SK-N-SH treated with all-trans-retinoic acid at 6 μM for 48 hours (cell line): ENCODE data around the gene CCM2.

Experiments
- ATAC-seq: fragments of 200-7000 bp; cut with Tn5 transposase; 3 replicates; pipeline ENCODE4 v1.9.1; 2020; ENCODE audit warnings: mild to moderate bottlenecking, moderate library complexity
- ARNTL ChIP-seq: fragments of 450-650 bp; formaldehyde crosslinking; IDR thresholded peaks from 2 replicates; pipeline ENCODE4 v1.5.0; 2020; ENCODE audit warnings: low read depth, mild to moderate bottlenecking, moderate library complexity, borderline replicate concordance
- BACH2 ChIP-seq: fragments of 250-450 bp; sonication (Bioruptor Pico); IDR thresholded peaks from 2 replicates; pipeline ENCODE4 v1.9.0; 2021; ENCODE audit warnings: mild to moderate bottlenecking, borderline replicate concordance
- CREB5 ChIP-seq: fragments of 250-450 bp; sonication (Bioruptor Pico); IDR thresholded peaks from 2 replicates; pipeline ENCODE4 v1.5.1; 2020; ENCODE audit warnings: low read depth, mild to moderate bottlenecking, moderate library complexity
- CSDC2 ChIP-seq: fragments of 250-450 bp; sonication (Bioruptor Pico); IDR thresholded peaks from 2 replicates; pipeline ENCODE4 v1.5.0; 2020; ENCODE audit warnings: mild to moderate bottlenecking, moderate library complexity
- CSRNP3 ChIP-seq: fragments of 250-450 bp; sonication (Bioruptor Pico); IDR thresholded peaks from 2 replicates; pipeline ENCODE4 v1.5.1; 2021; ENCODE audit warnings: mild to moderate bottlenecking, moderate library complexity
- GLIS3 ChIP-seq: fragments of 250-450 bp; sonication (Bioruptor Pico); IDR thresholded peaks from 2 replicates; pipeline ENCODE4 v1.5.0; 2020; ENCODE audit warnings: mild to moderate bottlenecking, moderate library complexity
- ISL1 ChIP-seq: fragments of 250-450 bp; sonication (Bioruptor Pico); IDR thresholded peaks from 2 replicates; pipeline ENCODE4 v2.1.2; 2022; ENCODE audit warnings: mild to moderate bottlenecking, moderate library complexity
- OSR1 ChIP-seq: fragments of 250-450 bp; sonication (Bioruptor Pico); IDR thresholded peaks from 2 replicates; pipeline ENCODE4 v1.8.0; 2022; ENCODE audit warnings: moderate library complexity, mild to moderate bottlenecking, inconsistent platforms
- PPARA ChIP-seq: fragments of 250-450 bp; sonication (Bioruptor Pico); IDR thresholded peaks from 2 replicates; pipeline ENCODE4 v1.5.0; 2020; ENCODE audit warnings: mild to moderate bottlenecking, borderline replicate concordance
- RARB ChIP-seq: fragments of 250-450 bp; sonication (Bioruptor Pico); IDR thresholded peaks from 2 replicates; pipeline ENCODE4 v1.8.0; 2021; ENCODE audit warnings: mild to moderate bottlenecking, moderate library complexity
- TOX ChIP-seq: fragments of 250-450 bp; sonication (Bioruptor Pico); IDR thresholded peaks from 2 replicates; pipeline ENCODE4 v1.8.0; 2021; ENCODE audit warnings: mild to moderate bottlenecking, moderate library complexity, borderline replicate concordance
- ZFP3 ChIP-seq: fragments of 250-450 bp; sonication (Bioruptor Pico); IDR thresholded peaks from 2 replicates; pipeline ENCODE4 v1.5.0; 2020; ENCODE audit warnings: mild to moderate bottlenecking, moderate library complexity
- ZFP30 ChIP-seq: fragments of 450-650 bp; formaldehyde crosslinking; IDR thresholded peaks from 2 replicates; pipeline ENCODE4 v1.5.0; 2022; ENCODE audit warnings: mild to moderate bottlenecking, moderate library complexity
- ZNF70 ChIP-seq: fragments of 450-650 bp; formaldehyde crosslinking; IDR thresholded peaks from 2 replicates; pipeline ENCODE4 v1.5.0; 2020; ENCODE audit warnings: mild to moderate bottlenecking, moderate library complexity
- TF ChIP-seq, protein P1 (sequence below): fragments of 250-450 bp; sonication (Bioruptor Pico); IDR thresholded peaks from 2 replicates; pipeline ENCODE4 v1.5.0; 2020; ENCODE audit warnings: mild to moderate bottlenecking, moderate library complexity
- TF ChIP-seq, protein P2 (sequence below): fragments of 250-450 bp; sonication (Bioruptor Pico); IDR thresholded peaks from 2 replicates; pipeline ENCODE4 v1.8.0; 2020; ENCODE audit warnings: mild to moderate bottlenecking, moderate library complexity, borderline replicate concordance

CCM2 gene

DNA sequence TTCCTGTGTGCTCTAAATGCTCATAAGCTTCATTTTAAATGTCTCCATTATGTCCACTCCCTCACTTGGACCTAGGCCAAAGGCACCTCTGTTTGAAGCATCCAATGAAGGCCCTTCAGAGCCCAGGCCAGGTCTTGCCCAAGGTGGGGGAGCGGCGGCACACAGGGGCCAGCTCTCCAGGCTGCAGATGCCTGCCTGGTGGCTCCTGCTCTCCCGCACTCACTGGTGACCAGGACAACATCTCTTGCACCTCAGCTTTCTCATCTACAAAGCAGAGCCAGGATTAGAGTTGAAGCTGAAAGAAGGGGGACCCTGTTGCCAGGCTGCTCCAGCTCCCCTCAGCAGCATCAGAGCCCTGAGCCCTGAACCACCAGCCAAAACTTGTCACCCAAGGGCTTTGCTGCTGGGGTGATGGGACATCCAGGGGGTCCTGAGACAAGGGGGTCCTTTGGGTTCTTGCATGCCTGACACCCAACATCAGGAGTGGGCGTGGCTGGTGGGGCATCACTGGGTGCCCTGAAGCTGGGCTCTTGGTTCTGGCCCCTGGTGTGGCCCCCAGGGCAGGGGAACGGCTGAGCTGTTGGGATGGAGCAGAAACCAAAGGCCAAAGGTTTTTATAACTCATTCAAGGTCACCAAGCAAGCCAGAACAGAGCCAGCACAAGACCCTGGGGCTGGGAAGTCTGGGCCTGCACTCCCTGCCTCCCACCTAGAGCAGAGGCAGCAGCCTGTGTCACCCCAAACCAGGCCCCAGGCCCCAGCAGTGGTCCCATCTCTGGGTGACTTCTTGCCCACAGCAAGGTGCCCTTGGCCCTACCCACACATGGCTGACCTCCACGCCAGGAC is 87.5 kb downstream of the CCM2 start:
- TF ChIP-seq OSR1 (no peak), BACH2 (CRISPR knock-in tag) (no peak), ISL1 (CRISPR knock-in tag) (no peak), CSRNP3 (CRISPR knock-in tag) (no peak), ARNTL (no peak), ZNF70 (CRISPR knock-in tag) (no peak), TOX (CRISPR knock-in tag) (no peak), CSDC2 (CRISPR knock-in tag) (no peak), ZFP30 (CRISPR knock-in tag) (no peak), CREB5 (CRISPR knock-in tag) (no peak)
- TF ChIP-seq, protein P1, sequence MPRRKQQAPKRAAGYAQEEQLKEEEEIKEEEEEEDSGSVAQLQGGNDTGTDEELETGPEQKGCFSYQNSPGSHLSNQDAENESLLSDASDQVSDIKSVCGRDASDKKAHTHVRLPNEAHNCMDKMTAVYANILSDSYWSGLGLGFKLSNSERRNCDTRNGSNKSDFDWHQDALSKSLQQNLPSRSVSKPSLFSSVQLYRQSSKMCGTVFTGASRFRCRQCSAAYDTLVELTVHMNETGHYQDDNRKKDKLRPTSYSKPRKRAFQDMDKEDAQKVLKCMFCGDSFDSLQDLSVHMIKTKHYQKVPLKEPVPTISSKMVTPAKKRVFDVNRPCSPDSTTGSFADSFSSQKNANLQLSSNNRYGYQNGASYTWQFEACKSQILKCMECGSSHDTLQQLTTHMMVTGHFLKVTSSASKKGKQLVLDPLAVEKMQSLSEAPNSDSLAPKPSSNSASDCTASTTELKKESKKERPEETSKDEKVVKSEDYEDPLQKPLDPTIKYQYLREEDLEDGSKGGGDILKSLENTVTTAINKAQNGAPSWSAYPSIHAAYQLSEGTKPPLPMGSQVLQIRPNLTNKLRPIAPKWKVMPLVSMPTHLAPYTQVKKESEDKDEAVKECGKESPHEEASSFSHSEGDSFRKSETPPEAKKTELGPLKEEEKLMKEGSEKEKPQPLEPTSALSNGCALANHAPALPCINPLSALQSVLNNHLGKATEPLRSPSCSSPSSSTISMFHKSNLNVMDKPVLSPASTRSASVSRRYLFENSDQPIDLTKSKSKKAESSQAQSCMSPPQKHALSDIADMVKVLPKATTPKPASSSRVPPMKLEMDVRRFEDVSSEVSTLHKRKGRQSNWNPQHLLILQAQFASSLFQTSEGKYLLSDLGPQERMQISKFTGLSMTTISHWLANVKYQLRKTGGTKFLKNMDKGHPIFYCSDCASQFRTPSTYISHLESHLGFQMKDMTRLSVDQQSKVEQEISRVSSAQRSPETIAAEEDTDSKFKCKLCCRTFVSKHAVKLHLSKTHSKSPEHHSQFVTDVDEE (CRISPR knock-in tag), result no peak

DNA sequence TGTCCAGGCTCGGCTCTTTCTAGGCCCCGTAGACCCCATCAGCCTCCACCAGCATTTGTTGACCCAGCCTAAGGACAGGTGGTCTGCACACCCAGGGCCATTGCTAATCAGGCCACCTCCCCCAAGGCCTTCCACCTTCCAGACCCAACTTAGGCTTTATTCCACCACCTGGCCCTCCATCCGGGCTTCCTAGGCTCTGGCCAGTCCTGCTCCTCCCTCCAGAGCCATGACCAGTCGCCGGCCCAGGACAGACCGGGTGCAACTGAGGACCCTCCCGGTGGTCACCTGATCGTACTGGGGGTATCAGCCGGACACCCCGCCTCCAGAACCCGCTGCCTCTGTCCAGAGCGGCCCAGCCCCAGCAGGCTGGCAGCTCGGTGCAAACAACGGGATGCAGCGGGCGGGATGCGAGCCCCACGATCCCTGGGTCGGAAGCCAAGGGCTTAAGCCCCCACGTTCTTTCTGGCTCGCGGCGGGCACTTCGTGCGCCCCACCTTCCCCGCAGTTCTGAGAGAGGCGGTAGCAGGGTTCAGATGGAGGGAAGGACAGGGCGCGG is 88.2 kb downstream of the CCM2 start:
- ATAC-seq, result peak; percentile 24
- TF ChIP-seq CSRNP3 (CRISPR knock-in tag) (no peak), ZNF70 (CRISPR knock-in tag) (no peak), RARB (CRISPR knock-in tag) (no peak), GLIS3 (CRISPR knock-in tag) (0 out of 2 replicates have a peak, but pooled peaks have one; percentile 36), ZFP3 (CRISPR knock-in tag) (no peak)

More for the DNA sequence above, 87.5 kb downstream of the CCM2 start:
- peak; percentile 1; the same call in 1 of the 3 replicates for ATAC-seq

DNA sequence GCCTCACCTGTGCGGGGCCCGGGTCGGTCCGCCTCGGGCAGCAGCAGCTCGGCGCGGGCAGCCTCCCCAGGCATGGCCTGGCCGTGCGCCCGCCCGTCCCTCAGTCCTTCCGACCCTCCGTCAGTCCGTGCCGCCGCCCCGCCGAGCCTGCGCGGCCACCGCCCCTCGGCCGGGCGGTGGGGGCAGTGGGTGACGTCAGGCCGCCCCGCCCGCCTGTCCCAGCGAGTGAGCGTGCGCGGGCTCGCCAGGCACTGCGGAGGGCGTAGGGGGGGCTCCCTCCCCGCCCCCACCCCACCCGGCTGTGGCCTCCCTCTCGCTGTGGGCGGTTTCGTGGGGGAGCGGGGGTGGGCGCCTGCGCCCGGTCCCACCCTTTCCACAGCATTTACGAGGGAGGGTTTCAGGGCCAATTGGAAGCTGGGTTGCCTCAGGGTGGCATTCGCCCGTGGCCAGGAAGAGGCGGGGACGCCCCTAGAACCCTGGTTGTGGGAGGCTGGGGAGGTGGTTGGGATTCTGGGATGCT is 88.9 kb downstream of the CCM2 start, which contains the start of gene NACAD:
Gene NACAD (minus strand): TSS at position 149 of the 520 bp plus-strand sequence. CDS start 75 bp downstream, at position 74.
- no peak for TF ChIP-seq PPARA (CRISPR knock-in tag)
- TF ChIP-seq, protein P1 (CRISPR knock-in tag), result peak; percentile 60; the same call in 1 of the 2 replicates
- TF ChIP-seq, protein P2, sequence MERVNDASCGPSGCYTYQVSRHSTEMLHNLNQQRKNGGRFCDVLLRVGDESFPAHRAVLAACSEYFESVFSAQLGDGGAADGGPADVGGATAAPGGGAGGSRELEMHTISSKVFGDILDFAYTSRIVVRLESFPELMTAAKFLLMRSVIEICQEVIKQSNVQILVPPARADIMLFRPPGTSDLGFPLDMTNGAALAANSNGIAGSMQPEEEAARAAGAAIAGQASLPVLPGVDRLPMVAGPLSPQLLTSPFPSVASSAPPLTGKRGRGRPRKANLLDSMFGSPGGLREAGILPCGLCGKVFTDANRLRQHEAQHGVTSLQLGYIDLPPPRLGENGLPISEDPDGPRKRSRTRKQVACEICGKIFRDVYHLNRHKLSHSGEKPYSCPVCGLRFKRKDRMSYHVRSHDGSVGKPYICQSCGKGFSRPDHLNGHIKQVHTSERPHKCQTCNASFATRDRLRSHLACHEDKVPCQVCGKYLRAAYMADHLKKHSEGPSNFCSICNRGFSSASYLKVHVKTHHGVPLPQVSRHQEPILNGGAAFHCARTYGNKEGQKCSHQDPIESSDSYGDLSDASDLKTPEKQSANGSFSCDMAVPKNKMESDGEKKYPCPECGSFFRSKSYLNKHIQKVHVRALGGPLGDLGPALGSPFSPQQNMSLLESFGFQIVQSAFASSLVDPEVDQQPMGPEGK (CRISPR knock-in tag), result peak; percentile 95; the same call in 1 of the 2 replicates
- TF ChIP-seq, all 23 proteins: peak for 2
- peak; percentile 84 for ATAC-seq
